ENCODE results near the gene ETFA.

ETFA gene

GRCh38 chr15:76340198-76340802, 29.0 kb upstream of the ETFA start:
- DNase-seq = no peak

DNA sequence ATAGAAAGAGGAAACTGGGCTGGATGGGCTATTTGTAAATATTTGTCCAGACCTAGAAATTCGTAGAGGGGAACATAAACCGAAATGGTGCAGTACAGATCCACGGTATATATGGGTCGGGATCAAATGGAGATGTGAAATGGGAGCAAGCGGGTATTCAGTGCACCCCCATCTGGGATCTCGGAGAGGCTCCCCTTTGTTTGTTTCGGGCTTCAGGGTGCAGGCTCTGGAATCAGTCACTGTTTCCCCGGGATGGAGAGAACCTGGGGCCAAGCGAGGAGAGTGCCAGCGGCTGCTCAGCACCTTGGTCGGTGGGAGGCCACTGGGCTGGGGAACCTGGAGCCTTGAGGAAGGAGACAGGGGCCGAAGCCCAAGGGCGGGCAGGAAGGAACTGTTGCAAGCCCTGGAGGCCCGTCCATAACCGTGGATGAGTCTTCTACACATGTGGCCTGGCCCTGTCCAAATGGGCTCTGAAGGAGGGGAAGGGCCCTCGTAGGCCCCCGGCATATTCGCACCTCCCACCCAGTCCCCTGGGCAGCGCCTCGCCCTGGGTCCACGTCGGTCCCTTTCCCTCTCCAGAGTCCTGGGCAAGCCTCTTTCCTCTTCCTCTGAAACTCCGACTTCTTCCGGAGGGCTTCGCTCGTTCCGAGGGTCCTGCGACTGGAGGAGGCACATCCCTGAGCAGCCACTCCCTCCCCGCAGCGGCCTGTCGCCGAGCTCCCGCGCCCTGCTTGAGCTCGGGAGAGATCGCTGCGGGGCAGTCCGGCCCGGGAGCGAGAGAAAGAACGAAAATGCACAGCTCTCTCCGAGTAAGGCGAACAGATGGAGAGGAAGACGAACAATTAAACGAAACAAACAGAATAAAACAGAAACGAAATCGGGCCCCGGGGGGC, 28.3 kb upstream of the ETFA start:
- no peak for DNase-seq

- DNase-seq = no peak
Measured at GRCh38 chr15:76338486-76339304, 27.4 kb upstream of the ETFA start.

GRCh38 chr15:76337696-76338485, 26.6 kb upstream of the ETFA start:
- DNase-seq = no peak

DNA sequence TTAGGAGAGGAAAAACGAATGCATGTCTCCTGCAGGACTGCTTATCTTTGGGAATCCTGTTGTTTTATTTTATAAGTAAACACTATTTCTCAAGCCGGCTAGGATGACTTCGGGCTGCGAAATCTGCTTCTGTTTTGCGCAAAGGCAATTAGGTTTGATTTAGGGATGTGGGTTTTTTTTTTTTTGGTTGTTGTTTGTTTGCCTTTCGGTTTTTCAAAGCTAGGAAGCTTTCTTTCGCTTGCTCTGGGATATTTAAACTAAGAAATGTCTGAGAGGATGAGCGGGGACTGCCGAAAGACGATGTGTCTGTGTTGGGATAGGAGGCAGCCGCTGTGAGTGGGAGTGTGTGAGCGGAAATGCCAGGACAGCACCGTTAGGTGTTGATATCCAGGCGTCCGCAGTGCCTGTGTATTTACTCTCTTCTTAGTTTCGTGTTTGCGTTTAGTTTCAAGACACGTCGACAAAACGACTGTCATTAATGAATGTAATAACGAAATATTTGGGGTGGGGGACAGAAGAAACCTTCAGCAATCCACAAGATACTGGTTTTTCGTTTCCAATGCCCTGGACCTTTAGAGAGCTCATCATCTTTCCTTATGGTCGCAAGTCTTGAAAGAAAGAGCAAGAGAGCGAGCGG, 25.9 kb upstream of the ETFA start:
- no peak for DNase-seq

- no peak for DNase-seq
Measured at GRCh38 chr15:76336254-76337058, 25.2 kb upstream of the ETFA start, which contains the start of gene ISL2. TSS of gene ISL2 (plus strand) at chr15:76336773. CDS start at chr15:76336884, 111 bp downstream.

- DNase-seq = no peak
Measured at GRCh38 chr15:76335307-76336253, 24.3 kb upstream of the ETFA start.

- no peak for DNase-seq
Measured at GRCh38 chr15:76334438-76335306, 23.4 kb upstream of the ETFA start.

DNA sequence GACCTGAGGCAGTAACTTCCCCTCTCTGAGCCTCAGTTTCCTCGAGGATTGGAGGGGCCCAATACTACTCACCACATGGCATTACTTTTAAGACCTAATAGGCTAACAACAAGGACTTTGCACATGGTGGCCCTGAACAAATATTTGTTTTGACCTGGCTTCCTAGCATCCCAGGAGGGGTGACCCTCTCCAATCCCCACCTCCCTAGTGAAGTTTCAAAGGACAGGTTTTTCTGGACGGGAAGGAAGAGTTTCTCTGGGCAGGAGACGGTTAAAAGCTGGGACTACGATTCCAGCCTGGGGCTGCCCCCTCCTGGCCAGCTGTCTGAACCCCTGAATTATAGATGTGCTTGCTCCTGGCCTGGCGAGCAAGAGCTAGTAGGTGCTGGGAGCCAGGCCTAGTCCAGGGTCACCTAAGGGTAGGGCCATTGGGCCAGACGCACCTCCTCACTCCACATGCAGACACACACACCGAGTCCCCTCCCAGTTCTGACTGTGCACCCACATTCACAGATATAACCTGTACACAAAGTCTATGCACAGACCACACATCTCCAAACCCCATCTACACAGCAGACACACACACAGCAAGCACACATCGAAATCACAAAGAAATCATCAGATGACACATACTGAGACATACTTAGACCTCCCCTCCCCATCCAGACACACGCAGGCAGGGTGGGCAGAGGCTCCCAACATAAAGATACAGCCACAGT, 22.6 kb upstream of the ETFA start:
- DNase-seq = no peak

GRCh38 chr15:76333309-76333708, 22.0 kb upstream of the ETFA start:
- no peak for DNase-seq

GRCh38 chr15:76332796-76333195, 21.5 kb upstream of the ETFA start:
- no peak for DNase-seq

GRCh38 chr15:76330080-76330680, 18.9 kb upstream of the ETFA start:
- no peak for DNase-seq

DNA sequence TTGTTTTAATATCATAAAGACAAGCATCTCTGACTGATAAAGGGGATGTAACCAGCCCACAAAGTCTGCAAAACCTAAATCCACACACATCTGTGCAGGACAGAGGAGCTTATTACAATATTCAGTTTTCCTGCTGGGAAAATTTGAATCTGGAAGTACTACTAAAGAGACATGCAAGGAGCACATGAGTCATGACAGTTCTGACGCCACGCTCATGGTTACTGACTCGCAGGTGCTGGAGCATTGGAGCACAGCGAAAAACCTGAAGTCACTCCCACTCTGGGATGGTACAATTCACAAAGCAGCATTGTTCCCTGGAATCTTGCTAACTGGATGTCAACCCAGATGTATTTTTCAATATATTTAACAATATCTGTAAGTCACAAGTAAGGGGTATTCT, 17.7 kb upstream of the ETFA start:
- DNase-seq = no peak

DNA sequence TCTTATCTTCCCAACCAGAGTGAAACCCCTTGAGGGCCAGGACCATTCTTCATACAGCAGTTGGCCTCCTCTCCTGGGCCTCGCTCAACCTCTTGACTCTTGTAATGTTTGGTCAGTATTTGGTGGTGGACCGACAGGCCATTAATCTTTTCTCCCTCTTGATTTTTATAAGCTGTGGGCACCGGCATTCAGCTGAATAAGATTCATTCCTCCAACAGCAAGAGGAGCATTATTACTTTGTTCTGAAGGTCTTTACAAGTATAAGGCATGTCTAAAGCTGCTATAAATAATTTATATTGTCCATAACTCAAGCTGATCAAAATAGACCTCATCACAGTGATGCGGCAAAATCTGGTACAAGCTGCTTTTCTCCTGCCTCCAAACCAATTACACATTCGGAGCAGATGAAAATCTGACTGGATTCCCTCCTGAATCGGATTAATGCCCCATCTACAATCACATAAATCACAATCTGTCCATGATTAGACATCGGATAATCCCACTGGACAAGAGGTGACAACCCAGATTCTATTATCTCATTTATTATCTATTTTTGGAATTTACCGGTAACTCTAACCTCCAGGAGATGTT, 16.9 kb upstream of the ETFA start:
- no peak for DNase-seq

DNA sequence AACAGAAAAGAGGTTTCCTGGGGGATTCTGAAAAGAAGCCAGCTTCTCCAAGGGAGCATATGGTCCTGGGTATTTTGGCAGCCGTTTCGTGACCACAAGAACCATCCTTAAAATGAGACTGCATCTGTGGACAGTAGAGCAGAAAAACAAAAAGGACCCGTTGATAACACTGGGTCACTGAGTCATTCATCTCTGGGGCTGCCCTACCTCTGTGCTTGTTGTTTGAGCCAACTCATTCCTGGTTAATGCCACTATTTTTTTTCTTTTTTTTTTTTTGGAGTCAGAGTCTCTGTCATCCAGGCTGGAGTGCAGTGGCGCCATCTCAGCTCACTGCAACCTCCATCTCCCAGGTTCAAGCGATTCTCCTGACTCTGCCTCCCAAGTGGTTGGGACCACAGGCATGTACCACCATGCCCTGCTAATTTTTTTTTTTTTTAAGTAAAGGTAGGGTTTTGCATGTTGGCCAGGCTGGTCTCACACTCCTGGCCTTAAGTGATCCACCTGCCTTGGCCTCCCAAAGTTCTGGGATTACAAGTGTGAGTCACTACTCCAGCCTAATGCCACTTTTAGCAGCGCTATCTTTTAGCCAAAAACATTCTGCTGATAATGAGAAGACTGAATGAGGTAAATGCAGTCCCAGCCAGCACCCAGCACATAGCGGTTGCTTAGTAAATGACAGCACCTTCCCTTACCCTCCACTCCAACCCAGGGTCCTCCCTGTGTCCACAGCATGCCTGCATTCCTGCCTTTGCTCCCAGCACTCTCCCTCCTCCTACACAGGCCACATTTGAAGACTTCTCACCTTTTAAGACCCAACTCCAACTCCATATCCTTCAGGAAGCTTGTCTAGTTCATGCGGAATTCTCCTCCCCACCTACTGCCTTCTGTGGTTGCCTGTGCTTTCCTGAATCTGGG, 16.2 kb upstream of the ETFA start:
- DNase-seq = no peak

DNA sequence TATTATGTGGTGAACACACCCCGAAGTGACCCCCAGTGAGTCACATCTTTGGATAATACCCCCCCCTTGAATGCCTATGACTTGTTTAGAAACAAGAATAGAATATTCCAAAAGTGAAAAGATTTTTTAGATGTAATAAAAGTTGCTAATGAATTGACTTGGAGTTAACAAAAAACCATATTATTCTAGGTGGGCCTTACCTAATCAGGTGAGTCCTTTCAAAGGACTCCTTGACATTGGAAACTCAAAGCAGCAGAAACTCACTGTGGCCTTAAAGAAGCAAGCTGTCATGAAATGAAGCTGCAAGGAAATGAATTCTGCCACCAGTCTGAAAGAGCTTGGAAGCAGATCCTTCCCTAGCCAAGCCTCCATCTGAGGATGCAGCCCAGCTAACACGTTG, 14.4 kb upstream of the ETFA start:
- DNase-seq = no peak

Measured in DMS79 treated with DMSO at 0.1 percent for 48 hours (cell line).